Stimulated activated CD4-positive, alpha-beta T cell treated with anti-CD3 and anti-CD28 coated beads, Interleukin-1b, Interleukin-23, amount 100 ng/mL, for 1 hour (primary cell): ENCODE measurements around the gene PDXDC1.
"Not testable (repeated sequence)": the region's sequence is repeated elsewhere in the genome, so short reads cannot be mapped to it uniquely, and the experiment has no call there.

Experiments
- DNase-seq, 2 donors: peaks; one replicate each; pipeline ENCODE4 v3.0.0-alpha.2; 2020; ENCODE audit warnings: low read depth in 2 of 2

Gene PDXDC1

GRCh38 chr16:15012941-15013340 is 38.1 kb downstream of the PDXDC1 start:
- not testable (repeated sequence) for DNase-seq

GRCh38 chr16:15015671-15016070 is 40.8 kb downstream of the PDXDC1 start:
- DNase-seq = not testable (repeated sequence)

GRCh38 chr16:15016354-15016753 is 41.5 kb downstream of the PDXDC1 start:
- DNase-seq = not testable (repeated sequence)

- DNase-seq = not testable (repeated sequence)
Measured at GRCh38 chr16:15016951-15017580, 42.2 kb downstream of the PDXDC1 start.

GRCh38 chr16:15021429-15021828 is 46.6 kb downstream of the PDXDC1 start:
- not testable (repeated sequence) for DNase-seq

GRCh38 chr16:15022194-15022593 is 47.4 kb downstream of the PDXDC1 start:
- peak in 1 of 2 donors; percentile 34 for DNase-seq

GRCh38 chr16:15023381-15024077 is 48.7 kb downstream of the PDXDC1 start:
- not testable (repeated sequence) for DNase-seq

- DNase-seq = not testable (repeated sequence)
Measured at GRCh38 chr16:15024858-15025199, 50.0 kb downstream of the PDXDC1 start.

- not testable (repeated sequence) for DNase-seq
Measured at GRCh38 chr16:15025234-15025951, 50.6 kb downstream of the PDXDC1 start.

- DNase-seq = not testable (repeated sequence)
Measured at GRCh38 chr16:15027051-15027450, 52.2 kb downstream of the PDXDC1 start.

GRCh38 chr16:15027503-15028344 is 52.9 kb downstream of the PDXDC1 start:
- DNase-seq = not testable (repeated sequence)

- DNase-seq = not testable (repeated sequence)
Measured at GRCh38 chr16:15028345-15028715, 53.5 kb downstream of the PDXDC1 start.

GRCh38 chr16:15028801-15029698 is 54.2 kb downstream of the PDXDC1 start:
- DNase-seq = not testable (repeated sequence)

- DNase-seq = not testable (repeated sequence)
Measured at GRCh38 chr16:15029749-15030148, 54.9 kb downstream of the PDXDC1 start.

GRCh38 chr16:15031179-15031578 is 56.4 kb downstream of the PDXDC1 start:
- no peak for DNase-seq

GRCh38 chr16:15031586-15031985 is 56.8 kb downstream of the PDXDC1 start:
- no peak for DNase-seq

- no peak for DNase-seq
Measured at GRCh38 chr16:15032547-15033308, 57.9 kb downstream of the PDXDC1 start.

GRCh38 chr16:15033309-15033707 is 58.5 kb downstream of the PDXDC1 start:
- DNase-seq = no peak

- no peak for DNase-seq
Measured at GRCh38 chr16:15034266-15035162, 59.7 kb downstream of the PDXDC1 start.
